ENCODE data around the gene RASGRF1. TPM values are rescaled to one million over a fixed set of nuclear protein-coding genes. Genes with fewer than 3 reads are reported as not detected.

RASGRF1 gene
- total RNA-seq, 5 donors from 2014 or later (not counting 1 experiment from before 2014, with no cell fraction given): 0.09 to 0.49 (median 0.22) TPM; not detected in 2

DNA sequence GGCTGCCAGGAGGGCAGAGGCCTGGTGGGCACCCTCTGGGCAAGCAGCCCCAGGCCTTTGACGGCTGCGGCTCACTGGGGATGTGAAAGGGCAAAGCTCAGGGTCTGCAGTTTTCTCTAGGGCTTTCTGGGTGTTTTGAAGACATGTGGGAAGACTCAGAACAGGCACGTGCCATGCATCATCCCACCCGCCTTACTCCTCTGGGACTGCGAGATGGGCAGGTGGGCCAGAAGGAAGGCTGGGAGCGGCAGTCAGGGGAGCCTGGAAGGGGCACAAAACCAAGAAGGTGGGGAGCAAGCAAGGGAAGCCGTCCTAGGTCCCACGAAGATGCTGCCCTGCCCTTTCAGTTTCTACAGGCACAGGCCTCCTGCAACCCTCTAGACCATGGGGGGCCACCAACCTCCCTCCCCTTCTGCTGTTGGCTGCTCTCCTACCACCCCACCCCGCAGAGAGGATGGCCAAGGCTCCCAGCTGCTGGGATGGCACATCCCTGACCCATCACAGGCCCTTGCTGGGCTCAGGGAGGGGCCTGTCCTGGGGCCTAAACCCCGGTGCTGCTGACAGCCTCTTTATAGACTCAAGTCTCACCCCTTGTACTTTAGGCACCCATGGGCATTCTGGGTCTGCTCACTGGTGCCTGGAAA, 73.9 kb downstream of the RASGRF1 start:
- WGBS (ENCODE audit: insufficient coverage): 84% methylated on average over 7 of the region's 10 CpGs
- Histone ChIP-seq H3K4me1 (ENCODE audit: control insufficient read depth in 1 of 2, extremely low read depth in 1 of 2, insufficient read depth in 2 of 2, low read length in 2 of 2) (no peaks in the 10 kb centered on the region), H3K27me3 (replicated peaks in 1 of 2; ENCODE audit: control insufficient read depth in 2 of 2, extremely low read depth in 1 of 2, insufficient read depth in 2 of 2, low read length in 1 of 2) (peaks cover 0 to 6% of the 10 kb centered on the region in 2 experiments), H3K27ac (ENCODE audit: low read length) (no peak overlapping the region), H3K36me3 (ENCODE audit: control insufficient read depth in 2 of 2, extremely low read depth in 1 of 2, insufficient read depth in 1 of 2, low read length in 1 of 2) (no peaks in the 10 kb centered on the region), H3K9me3 (no peaks in the 10 kb centered on the region), H3K4me3 (ENCODE audit: control insufficient read depth in 1 of 2, extremely low read depth in 1 of 2, low read length in 1 of 2) (no peak overlapping the region)
- H3K4me1 Mint-ChIP-seq: no peaks in the 10 kb centered on the region
- ChIA-PET CTCF (no interaction called here), POLR2A (no interaction called here)
- peaks cover 0 to 3% of the 10 kb centered on the region in 2 donors for H3K27me3 Mint-ChIP-seq
- H3K4me3 Mint-ChIP-seq: no peak overlapping the region
- ATAC-seq (replicated peaks in 1 of 4): no peak
- H3K36me3 Mint-ChIP-seq: no peaks in the 10 kb centered on the region
- H3K9me3 Mint-ChIP-seq: no peaks in the 10 kb centered on the region
- no peak for DNase-seq
- no peak overlapping the region for H3K27ac Mint-ChIP-seq

DNA sequence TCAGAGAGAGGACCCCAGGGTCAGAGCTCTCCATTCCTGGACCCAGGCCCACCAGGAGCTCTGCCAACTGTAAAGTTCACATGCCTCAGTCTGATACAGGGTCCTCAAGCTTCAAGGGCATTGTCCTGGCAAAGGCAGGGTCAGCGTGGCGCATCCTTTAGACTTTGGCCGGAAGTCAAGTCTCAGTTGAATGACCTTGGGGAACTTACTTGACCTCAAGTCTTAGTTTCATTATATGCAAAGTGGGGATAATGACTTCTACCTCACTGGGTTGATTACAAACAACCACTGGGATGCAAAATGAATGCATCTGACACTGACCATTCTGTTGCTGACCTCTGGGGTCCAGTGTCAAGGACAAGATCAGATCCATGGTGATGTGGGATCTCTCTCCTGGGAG, 75.2 kb downstream of the RASGRF1 start:
- CTCF ChIA-PET: no interaction called here
- POLR2A ChIA-PET: no interaction called here

DNA sequence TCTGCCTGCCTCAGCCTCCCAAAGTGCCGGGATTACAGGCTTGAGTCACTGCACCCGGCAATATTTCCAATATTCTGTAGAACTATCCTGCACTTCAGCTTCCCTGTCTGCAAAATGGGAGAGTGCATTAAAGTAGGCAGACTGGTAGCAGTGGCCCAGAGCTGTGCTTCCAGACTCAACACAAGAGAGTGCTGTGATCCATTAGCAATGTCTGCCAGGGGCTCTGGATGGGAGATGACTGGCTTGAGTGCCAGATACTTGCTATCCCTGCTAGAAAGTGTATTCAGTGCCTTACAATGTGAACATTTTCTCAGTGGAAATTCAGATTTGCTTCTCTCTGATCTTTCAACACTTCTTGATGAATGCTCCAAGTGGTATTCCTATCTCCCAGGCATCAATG, 80.3 kb downstream of the RASGRF1 start:
- no peak overlapping the region for H3K27ac ChIP-seq (ENCODE audit: low read length)
- H3K36me3 Mint-ChIP-seq: no peaks in the 10 kb centered on the region
- no peaks in the 10 kb centered on the region for H3K9me3 ChIP-seq
- no peak overlapping the region for H3K4me3 Mint-ChIP-seq
- H3K4me1 Mint-ChIP-seq: no peaks in the 10 kb centered on the region
- no CpG with 5 or more reads among the region's 2 CpGs for WGBS (ENCODE audit: insufficient coverage)
- H3K27me3 ChIP-seq (replicated peaks in 1 of 2; ENCODE audit: control insufficient read depth in 2 of 2, extremely low read depth in 1 of 2, insufficient read depth in 2 of 2, low read length in 1 of 2): peaks cover 0 to 24% of the 10 kb centered on the region in 2 experiments
- ChIA-PET POLR2A (no interaction called here), CTCF (no interaction called here)
- no peak overlapping the region for H3K4me3 ChIP-seq (ENCODE audit: control insufficient read depth in 1 of 2, extremely low read depth in 1 of 2, low read length in 1 of 2)
- ATAC-seq (replicated peaks in 1 of 4) (no peak), DNase-seq (no peak)
- H3K36me3 ChIP-seq (ENCODE audit: control insufficient read depth in 2 of 2, extremely low read depth in 1 of 2, insufficient read depth in 1 of 2, low read length in 1 of 2): no peaks in the 10 kb centered on the region
- H3K9me3 Mint-ChIP-seq: no peaks in the 10 kb centered on the region
- H3K27me3 Mint-ChIP-seq: peaks cover 3 to 9% of the 10 kb centered on the region in 2 donors
- H3K27ac Mint-ChIP-seq: no peak overlapping the region
- H3K4me1 ChIP-seq (ENCODE audit: control insufficient read depth in 1 of 2, extremely low read depth in 1 of 2, insufficient read depth in 2 of 2, low read length in 2 of 2): no peaks in the 10 kb centered on the region

More for the DNA sequence above, 75.2 kb downstream of the RASGRF1 start:
- Histone ChIP-seq H3K4me3 (ENCODE audit: control insufficient read depth in 1 of 2, extremely low read depth in 1 of 2, low read length in 1 of 2) (no peak overlapping the region), H3K36me3 (ENCODE audit: control insufficient read depth in 2 of 2, extremely low read depth in 1 of 2, insufficient read depth in 1 of 2, low read length in 1 of 2) (no peaks in the 10 kb centered on the region), H3K4me1 (ENCODE audit: control insufficient read depth in 1 of 2, extremely low read depth in 1 of 2, insufficient read depth in 2 of 2, low read length in 2 of 2) (no peaks in the 10 kb centered on the region), H3K27me3 (replicated peaks in 1 of 2; ENCODE audit: control insufficient read depth in 2 of 2, extremely low read depth in 1 of 2, insufficient read depth in 2 of 2, low read length in 1 of 2) (peaks cover 0 to 15% of the 10 kb centered on the region in 2 experiments), H3K9me3 (no peaks in the 10 kb centered on the region), H3K27ac (ENCODE audit: low read length) (no peak overlapping the region)
- H3K9me3 Mint-ChIP-seq: no peaks in the 10 kb centered on the region
- no CpG with 5 or more reads among the region's 3 CpGs for WGBS (ENCODE audit: insufficient coverage)
- DNase-seq (no peak), ATAC-seq (replicated peaks in 1 of 4) (no peak)
- H3K27ac Mint-ChIP-seq: no peak overlapping the region
- H3K27me3 Mint-ChIP-seq: peaks cover 3 to 8% of the 10 kb centered on the region in 2 donors
- H3K4me1 Mint-ChIP-seq: no peaks in the 10 kb centered on the region
- H3K36me3 Mint-ChIP-seq: no peaks in the 10 kb centered on the region
- no peak overlapping the region for H3K4me3 Mint-ChIP-seq

DNA sequence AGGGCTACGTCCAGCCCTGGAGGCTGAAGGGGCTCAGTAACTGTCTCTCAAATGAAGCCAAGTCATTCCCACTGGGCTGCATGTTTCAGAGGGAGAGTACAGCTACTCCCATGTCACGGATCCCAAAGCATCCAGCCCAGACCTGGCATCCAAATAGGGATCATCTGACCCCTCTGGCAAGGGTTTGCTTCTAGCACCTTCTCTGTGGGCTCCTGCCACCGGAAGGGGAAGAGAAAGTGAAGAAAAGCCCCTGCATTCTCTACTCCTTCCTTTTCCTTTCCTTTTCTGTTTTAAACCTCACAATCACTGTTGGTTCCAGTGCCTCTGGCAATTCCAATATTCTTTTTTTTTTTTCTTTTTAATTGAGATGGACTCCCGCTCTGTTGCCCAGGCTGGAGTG, 81.2 kb downstream of the RASGRF1 start:
- no peaks in the 10 kb centered on the region for H3K9me3 ChIP-seq
- WGBS (ENCODE audit: insufficient coverage): 64% methylated on average over 2 of the region's 4 CpGs
- peaks cover 0 to 24% of the 10 kb centered on the region in 2 experiments for H3K27me3 ChIP-seq (replicated peaks in 1 of 2; ENCODE audit: control insufficient read depth in 2 of 2, extremely low read depth in 1 of 2, insufficient read depth in 2 of 2, low read length in 1 of 2)
- peaks cover 0 to 7% of the 10 kb centered on the region in 2 experiments for H3K4me1 ChIP-seq (ENCODE audit: control insufficient read depth in 1 of 2, extremely low read depth in 1 of 2, insufficient read depth in 2 of 2, low read length in 2 of 2)
- H3K27me3 Mint-ChIP-seq: peaks cover 2 to 9% of the 10 kb centered on the region in 2 donors
- H3K4me3 Mint-ChIP-seq: no peak overlapping the region
- peaks cover 0 to 8% (median 7%) of the 10 kb centered on the region in 3 donors for H3K4me1 Mint-ChIP-seq
- CTCF ChIA-PET: interaction anchor here in 1 of 2 donors (0.7 kb wide), 1 partner anchor 30 kb away, joined by 4 read pairs; no protein-coding TSS in a partner anchor
- no peak overlapping the region for H3K27ac ChIP-seq (ENCODE audit: low read length)
- H3K36me3 Mint-ChIP-seq: no peaks in the 10 kb centered on the region
- DNase-seq: no peak
- H3K4me3 ChIP-seq (ENCODE audit: control insufficient read depth in 1 of 2, extremely low read depth in 1 of 2, low read length in 1 of 2): no peak overlapping the region
- H3K9me3 Mint-ChIP-seq: no peaks in the 10 kb centered on the region
- H3K27ac Mint-ChIP-seq: no peak overlapping the region
- POLR2A ChIA-PET: no interaction called here
- no peak for ATAC-seq (replicated peaks in 1 of 4)
- no peaks in the 10 kb centered on the region for H3K36me3 ChIP-seq (ENCODE audit: control insufficient read depth in 2 of 2, extremely low read depth in 1 of 2, insufficient read depth in 1 of 2, low read length in 1 of 2)

DNA sequence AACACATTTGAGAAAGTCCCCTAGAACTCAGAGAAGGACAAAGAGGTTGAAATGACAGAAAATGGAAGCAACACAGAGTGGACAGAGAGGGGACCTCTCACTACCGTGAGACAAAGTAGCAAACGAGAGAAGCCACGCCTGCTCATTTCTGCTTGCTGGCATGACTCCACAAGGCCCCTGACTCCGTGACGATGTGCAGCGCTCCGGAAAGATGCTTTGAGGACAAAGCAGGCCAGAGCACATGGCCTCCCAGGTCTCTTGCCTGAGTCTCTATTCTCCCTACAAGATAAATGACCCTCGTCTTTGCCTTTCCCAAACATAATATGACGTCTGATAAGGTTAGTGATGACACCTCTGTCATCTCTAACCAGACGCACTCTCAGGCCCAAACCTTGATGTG, 81.9 kb downstream of the RASGRF1 start:
- ChIA-PET CTCF (no interaction called here), POLR2A (no interaction called here)
- Mint-ChIP-seq H3K4me1 (peaks cover 0 to 9% (median 8%) of the 10 kb centered on the region in 3 donors), H3K4me3 (no peak overlapping the region), H3K9me3 (no peaks in the 10 kb centered on the region), H3K27me3 (peaks cover 0 to 9% of the 10 kb centered on the region in 2 donors), H3K27ac (no peak overlapping the region), H3K36me3 (no peaks in the 10 kb centered on the region)
- H3K4me3 ChIP-seq (ENCODE audit: control insufficient read depth in 1 of 2, extremely low read depth in 1 of 2, low read length in 1 of 2): no peak overlapping the region
- WGBS (ENCODE audit: insufficient coverage): 90% methylated on average over 8 of the region's 10 CpGs
- H3K4me1 ChIP-seq (ENCODE audit: control insufficient read depth in 1 of 2, extremely low read depth in 1 of 2, insufficient read depth in 2 of 2, low read length in 2 of 2): peaks cover 0 to 9% of the 10 kb centered on the region in 2 experiments
- ATAC-seq (replicated peaks in 1 of 4) (no peak), DNase-seq (no peak)
- no peak overlapping the region for H3K27ac ChIP-seq (ENCODE audit: low read length)
- no peaks in the 10 kb centered on the region for H3K9me3 ChIP-seq
- no peaks in the 10 kb centered on the region for H3K36me3 ChIP-seq (ENCODE audit: control insufficient read depth in 2 of 2, extremely low read depth in 1 of 2, insufficient read depth in 1 of 2, low read length in 1 of 2)
- peaks cover 0 to 24% of the 10 kb centered on the region in 2 experiments for H3K27me3 ChIP-seq (replicated peaks in 1 of 2; ENCODE audit: control insufficient read depth in 2 of 2, extremely low read depth in 1 of 2, insufficient read depth in 2 of 2, low read length in 1 of 2)

DNA sequence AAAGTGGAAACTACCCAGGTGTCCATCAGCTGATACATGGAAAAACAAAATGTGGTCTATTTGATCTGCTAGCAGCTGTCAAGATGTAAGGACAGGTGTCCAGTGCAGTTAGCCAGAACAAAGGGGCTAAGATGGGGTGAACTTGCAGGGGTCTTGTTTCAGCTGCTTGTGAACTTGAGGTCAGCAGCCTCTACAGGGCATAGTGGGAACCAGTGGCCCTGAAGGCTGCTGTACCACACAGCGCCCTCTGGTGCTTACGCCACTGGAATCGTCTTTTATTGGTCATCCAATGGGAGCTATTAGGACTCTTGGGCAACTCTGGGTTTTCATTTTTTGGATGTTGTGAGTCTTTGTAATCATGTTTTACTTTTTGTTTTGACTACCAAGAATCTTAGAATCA, 83.5 kb downstream of the RASGRF1 start:
- Histone ChIP-seq H3K36me3 (ENCODE audit: control insufficient read depth in 2 of 2, extremely low read depth in 1 of 2, insufficient read depth in 1 of 2, low read length in 1 of 2) (no peaks in the 10 kb centered on the region), H3K4me1 (ENCODE audit: control insufficient read depth in 1 of 2, extremely low read depth in 1 of 2, insufficient read depth in 2 of 2, low read length in 2 of 2) (peaks cover 0 to 9% of the 10 kb centered on the region in 2 experiments), H3K9me3 (no peaks in the 10 kb centered on the region), H3K4me3 (ENCODE audit: control insufficient read depth in 1 of 2, extremely low read depth in 1 of 2, low read length in 1 of 2) (no peak overlapping the region), H3K27me3 (replicated peaks in 1 of 2; ENCODE audit: control insufficient read depth in 2 of 2, extremely low read depth in 1 of 2, insufficient read depth in 2 of 2, low read length in 1 of 2) (peaks cover 0 to 24% of the 10 kb centered on the region in 2 experiments), H3K27ac (ENCODE audit: low read length) (no peak overlapping the region)
- Mint-ChIP-seq H3K27ac (no peak overlapping the region), H3K9me3 (no peaks in the 10 kb centered on the region), H3K4me3 (no peak overlapping the region), H3K27me3 (peaks cover 0 to 9% of the 10 kb centered on the region in 2 donors), H3K36me3 (no peaks in the 10 kb centered on the region), H3K4me1 (peaks cover 0 to 9% (median 8%) of the 10 kb centered on the region in 3 donors)
- ChIA-PET CTCF (interaction anchor here in 1 of 2 donors (0.6 kb wide), 1 partner anchor 245 kb away, joined by 3 read pairs; no protein-coding TSS in a partner anchor), POLR2A (no interaction called here)
- ATAC-seq (replicated peaks in 1 of 4) (no peak), DNase-seq (peak in 3 of 35 experiments; percentile 4 to 20 (median 11))
- no CpG with 5 or more reads among the region's 3 CpGs for WGBS (ENCODE audit: insufficient coverage)
